HG02642 (cell line): ENCODE results near the gene SKIL.

Source experiments
- ATAC-seq: cut with Tn5 transposase; IDR thresholded peaks from one replicate; pipeline ENCODE4 v1.9.1; 2021; ENCODE audit warnings: mild to moderate bottlenecking; ENCODE audit not compliant: unreplicated experiment, poor library complexity

The SKIL gene

GRCh38 chr3:170386468-170386867, 29.0 kb downstream of the SKIL start:
- no peak for ATAC-seq

- ATAC-seq: no peak
These were observed 30.4 kb downstream of the SKIL start for GRCh38 chr3:170387950-170388349.

- no peak for ATAC-seq
These were observed 33.6 kb downstream of the SKIL start for GRCh38 chr3:170391108-170391507.

- ATAC-seq: no peak
These were observed 40.2 kb downstream of the SKIL start for GRCh38 chr3:170397685-170398084.

- ATAC-seq: no peak
These were observed 47.6 kb downstream of the SKIL start for GRCh38 chr3:170405101-170405500.

- ATAC-seq: no peak
These were observed 53.0 kb downstream of the SKIL start for GRCh38 chr3:170410428-170411029.

GRCh38 chr3:170413291-170413690, 55.8 kb downstream of the SKIL start:
- ATAC-seq: no peak

GRCh38 chr3:170414202-170414663, 56.7 kb downstream of the SKIL start:
- no peak for ATAC-seq

GRCh38 chr3:170417090-170417489, 59.6 kb downstream of the SKIL start:
- ATAC-seq: no peak

- ATAC-seq: no peak
These were observed 61.2 kb downstream of the SKIL start, which contains the start of gene CLDN11 for GRCh38 chr3:170418422-170419398. Gene CLDN11 (plus strand): TSS chr3:170418868. CDS start chr3:170419067, 199 bp downstream.

GRCh38 chr3:170419557-170420087, 62.1 kb downstream of the SKIL start:
- ATAC-seq: no peak

- ATAC-seq: no peak
These were observed 62.8 kb downstream of the SKIL start for GRCh38 chr3:170420307-170420821.

- no peak for ATAC-seq
These were observed 63.7 kb downstream of the SKIL start for GRCh38 chr3:170421111-170421641.

GRCh38 chr3:170421758-170422157, 64.2 kb downstream of the SKIL start:
- ATAC-seq: no peak

GRCh38 chr3:170423001-170423615, 65.6 kb downstream of the SKIL start:
- no peak for ATAC-seq

GRCh38 chr3:170424879-170425278, 67.4 kb downstream of the SKIL start:
- ATAC-seq: no peak

- no peak for ATAC-seq
These were observed 68.2 kb downstream of the SKIL start for GRCh38 chr3:170425491-170426239.

- no peak for ATAC-seq
These were observed 68.8 kb downstream of the SKIL start for GRCh38 chr3:170426240-170426797.

GRCh38 chr3:170428095-170428494, 70.6 kb downstream of the SKIL start:
- ATAC-seq: no peak
